Fibroblast of lung (primary cell): ENCODE data around the gene ATXN1L.

Experiments
- CTCF ChIP-seq, 2 donors: IDR thresholded peaks in 1 of 2; conservative IDR thresholded peaks in 1 of 2; 1 replicate in 1 of 2; 2 replicates in 1 of 2; pipeline ENCODE4 v1.5.1; 2011 to 2012; ENCODE audit warnings: low read length in 2 of 2, control low read depth in 1 of 2, inconsistent platforms in 1 of 2, low read depth in 1 of 2, mild to moderate bottlenecking in 1 of 2
- EZH2 ChIP-seq: IDR thresholded peaks from 2 replicates; pipeline ENCODE4 v1.5.1; 2012; ENCODE audit warnings: low read length, control low read depth, mild to moderate bottlenecking; ENCODE audit errors: missing control alignments

- TF ChIP-seq CTCF (conservative IDR thresholded peaks at IDR 0.05 in 1 of 2, IDR thresholded peaks at IDR 0.05 in 1 of 2; ENCODE audit: low read depth in 1 of 2, low read length in 2 of 2) (no peak), EZH2 (no peak)
Observed at GRCh38 chr16:71903608-71904007, 57.8 kb downstream of the ATXN1L start.
